Tibial nerve (tissue), 4 donors: Measurements from ENCODE around the gene ABL2. TPM values are rescaled to one million over a fixed set of nuclear protein-coding genes. Genes with fewer than 3 reads are reported as not detected.

Source experiments
- DNase-seq, 2 donors: peaks; one replicate each; pipeline ENCODE4 v3.0.0-alpha.2; 2019; ENCODE audit warnings: low spot score in 2 of 2
- H3K27ac ChIP-seq, 4 donors: fragments of 200-600 bp; sonication (generic) in 3 of 4; one replicate each; pipeline ENCODE4 v1.5.1; 2017 to 2019; ENCODE audit warnings: mild to moderate bottlenecking in 1 of 4
- H3K27me3 ChIP-seq, 2 donors: fragments of 200-600 bp; sonication (generic) in 1 of 2; one replicate each; pipeline versions ENCODE4 v1.5.1 to v1.6.0; 2017 to 2019
- H3K36me3 ChIP-seq, 3 donors: fragments of 200-600 bp; sonication (generic); one replicate each; pipeline ENCODE4 v1.5.1; 2018 to 2019
- H3K4me1 ChIP-seq, 4 donors: fragments of 200-600 bp; sonication (generic) in 3 of 4; one replicate each; pipeline ENCODE4 v1.5.1; 2017 to 2019
- H3K4me3 ChIP-seq, 4 donors: fragments of 200-600 bp; sonication (generic) in 3 of 4; one replicate each; pipeline ENCODE4 v1.5.1; 2017 to 2019; ENCODE audit warnings: mild to moderate bottlenecking in 1 of 4, moderate library complexity in 1 of 4
- H3K9me3 ChIP-seq, 4 donors: fragments of 200-600 bp; sonication (generic) in 3 of 4; one replicate each; pipeline ENCODE4 v1.5.1; 2017 to 2019
- EP300 ChIP-seq, 2 donors: sonication (generic); formaldehyde crosslinking; IDR thresholded peaks; one replicate each; pipeline ENCODE4 v1.6.1; 2017; ENCODE audit warnings: antibody characterized with exemption in 2 of 2, mild to moderate bottlenecking in 1 of 2
- POLR2A ChIP-seq, 2 donors: fragments of 450-650 bp; IDR thresholded peaks; one replicate each; pipeline ENCODE4 v1.6.1; 2017; ENCODE audit warnings: antibody characterized with exemption in 2 of 2, mild to moderate bottlenecking in 2 of 2, moderate library complexity in 2 of 2
- WGBS, 2 donors: methylation state at CpG; one replicate each; pipeline ENCODE4 v1.1.5; 2018; 5-methylcytosine and 5-hydroxymethylcytosine counted together
- total RNA-seq, 4 donors: library from RNA; depleted of rRNA; stranded (reverse); fragments of >200 nt; gene quantifications; one replicate each; pipeline ENCODE4 v1.1.0, GENCODE V29; 2016
- TF ChIP-seq, protein P1 (sequence below), 5 experiments: fragments of 200-600 bp in 3 of 5; fragments of 450-650 bp in 2 of 5; sonication (generic) in 3 of 5; IDR thresholded peaks; one replicate each; pipeline ENCODE4 v1.5.1; 2016 to 2019; ENCODE audit warnings: antibody characterized with exemption in 5 of 5, mild to moderate bottlenecking in 3 of 5, moderate library complexity in 2 of 5

ABL2 gene
- total RNA-seq, 4 donors from 2014 or later: 22.0 to 43.5 (median 27.0) TPM

DNA sequence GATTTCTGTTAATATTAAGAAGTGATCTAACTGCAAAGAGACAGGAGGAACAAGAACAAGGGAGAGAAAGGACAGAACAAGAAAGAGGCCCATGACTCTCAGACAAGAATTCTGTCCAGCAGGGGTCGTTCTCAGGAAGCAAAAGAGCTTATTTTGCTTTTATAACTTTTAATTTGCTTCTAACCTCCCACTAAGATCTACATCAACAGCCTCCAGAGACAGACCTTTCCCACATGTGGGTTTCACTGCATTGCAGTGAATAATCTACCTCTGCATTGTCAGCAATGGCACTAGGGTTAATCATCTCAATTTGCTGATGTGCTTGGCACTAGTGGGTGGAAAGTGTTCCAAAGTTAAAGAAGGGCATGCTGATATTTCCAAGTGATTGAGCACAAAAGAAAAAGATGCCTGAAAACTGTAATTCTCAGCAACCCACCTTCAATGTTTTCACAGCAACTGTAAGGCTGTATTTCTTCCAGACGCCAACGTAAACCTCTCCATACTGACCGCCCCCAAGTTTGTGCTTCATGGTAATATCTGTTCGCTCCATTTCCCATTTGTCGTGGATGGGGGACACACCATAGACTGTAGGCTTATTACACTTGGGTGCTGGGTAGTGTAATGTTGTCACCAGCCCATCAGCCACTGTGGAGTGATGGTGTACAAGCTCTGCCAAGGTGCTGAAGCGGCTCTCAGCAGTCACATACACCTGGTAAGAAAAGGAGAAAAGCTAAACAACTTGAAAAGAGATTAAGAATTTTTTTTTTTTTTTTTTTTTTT, 108.1 kb downstream of the ABL2 start:
- H3K9me3 ChIP-seq: no peaks in the 10 kb centered on the region
- H3K27ac ChIP-seq: peak overlapping the region in 2 of 4 donors; percentile 20 to 64
- WGBS, 2 donors: 68 to 70% methylated on average over 7 of the region's 7 CpGs
- H3K27me3 ChIP-seq: no peaks in the 10 kb centered on the region
- no peak for TF ChIP-seq EP300 (IDR thresholded peaks at IDR 0.05)
- TF ChIP-seq, protein P1, sequence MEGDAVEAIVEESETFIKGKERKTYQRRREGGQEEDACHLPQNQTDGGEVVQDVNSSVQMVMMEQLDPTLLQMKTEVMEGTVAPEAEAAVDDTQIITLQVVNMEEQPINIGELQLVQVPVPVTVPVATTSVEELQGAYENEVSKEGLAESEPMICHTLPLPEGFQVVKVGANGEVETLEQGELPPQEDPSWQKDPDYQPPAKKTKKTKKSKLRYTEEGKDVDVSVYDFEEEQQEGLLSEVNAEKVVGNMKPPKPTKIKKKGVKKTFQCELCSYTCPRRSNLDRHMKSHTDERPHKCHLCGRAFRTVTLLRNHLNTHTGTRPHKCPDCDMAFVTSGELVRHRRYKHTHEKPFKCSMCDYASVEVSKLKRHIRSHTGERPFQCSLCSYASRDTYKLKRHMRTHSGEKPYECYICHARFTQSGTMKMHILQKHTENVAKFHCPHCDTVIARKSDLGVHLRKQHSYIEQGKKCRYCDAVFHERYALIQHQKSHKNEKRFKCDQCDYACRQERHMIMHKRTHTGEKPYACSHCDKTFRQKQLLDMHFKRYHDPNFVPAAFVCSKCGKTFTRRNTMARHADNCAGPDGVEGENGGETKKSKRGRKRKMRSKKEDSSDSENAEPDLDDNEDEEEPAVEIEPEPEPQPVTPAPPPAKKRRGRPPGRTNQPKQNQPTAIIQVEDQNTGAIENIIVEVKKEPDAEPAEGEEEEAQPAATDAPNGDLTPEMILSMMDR (IDR thresholded peaks at IDR 0.05): peak; percentile 53 to 83 (median 60)
- no peak for TF ChIP-seq POLR2A (IDR thresholded peaks at IDR 0.05)
- peak in 1 of 2 donors; percentile 81 for DNase-seq
- peaks cover 0 to 14% (median 7%) of the 10 kb centered on the region in 4 donors for H3K4me1 ChIP-seq
- H3K4me3 ChIP-seq: no peak overlapping the region
- peaks cover 0 to 77% (median 0%) of the 10 kb centered on the region in 3 donors for H3K36me3 ChIP-seq

DNA sequence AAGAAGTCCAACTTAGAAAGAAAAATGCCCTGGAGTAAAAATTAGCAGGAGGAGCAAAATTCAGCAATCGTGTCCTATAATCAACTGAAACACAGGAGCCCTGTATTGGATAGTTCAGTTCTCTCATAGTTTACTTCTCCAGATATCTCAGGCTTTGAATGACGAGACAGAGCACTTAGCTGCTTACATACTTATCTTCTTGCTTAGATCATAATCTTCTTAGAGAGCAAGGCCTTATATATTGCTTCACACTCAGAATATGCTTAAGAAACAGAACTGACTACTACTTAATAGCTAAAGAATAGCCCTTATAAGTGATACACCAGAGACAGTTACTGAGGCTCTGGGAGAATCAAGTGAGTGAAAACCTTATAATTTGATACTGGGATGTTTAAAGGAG, 108.7 kb downstream of the ABL2 start:
- TF ChIP-seq, protein P1 (IDR thresholded peaks at IDR 0.05): no peak
- TF ChIP-seq EP300 (IDR thresholded peaks at IDR 0.05) (no peak), POLR2A (IDR thresholded peaks at IDR 0.05) (no peak)
- H3K9me3 ChIP-seq: no peaks in the 10 kb centered on the region
- H3K4me1 ChIP-seq: peaks cover 0 to 12% (median 7%) of the 10 kb centered on the region in 4 donors
- H3K4me3 ChIP-seq: no peak overlapping the region
- 79 to 84% methylated on average over 2 of the region's 2 CpGs for WGBS, 2 donors
- peaks cover 0 to 77% (median 0%) of the 10 kb centered on the region in 3 donors for H3K36me3 ChIP-seq
- H3K27me3 ChIP-seq: no peaks in the 10 kb centered on the region
- peak overlapping the region in 2 of 4 donors; percentile 20 to 64 for H3K27ac ChIP-seq
- DNase-seq: no peak

DNA sequence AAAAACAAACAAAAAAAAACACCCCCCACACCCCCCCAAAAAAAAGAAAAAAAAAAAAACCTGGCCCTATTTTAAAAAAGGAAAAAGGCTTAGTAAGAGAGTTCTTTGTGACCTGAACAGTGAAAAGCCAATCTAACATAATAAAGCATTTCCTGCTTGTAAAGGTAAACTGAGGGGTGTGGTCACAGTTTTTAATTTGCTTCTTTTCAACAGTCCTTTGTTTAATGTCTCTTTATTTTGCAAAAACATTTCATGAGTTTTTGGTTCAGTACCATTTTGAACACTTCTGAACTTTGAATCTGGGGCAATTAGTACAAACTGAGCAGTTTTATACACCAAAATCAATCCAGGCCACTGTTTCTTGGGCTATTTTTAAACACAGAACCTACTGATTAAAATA, 110.0 kb downstream of the ABL2 start:
- TF ChIP-seq EP300 (IDR thresholded peaks at IDR 0.05) (no peak), POLR2A (IDR thresholded peaks at IDR 0.05) (no peak)
- no peak overlapping the region for H3K27ac ChIP-seq

DNA sequence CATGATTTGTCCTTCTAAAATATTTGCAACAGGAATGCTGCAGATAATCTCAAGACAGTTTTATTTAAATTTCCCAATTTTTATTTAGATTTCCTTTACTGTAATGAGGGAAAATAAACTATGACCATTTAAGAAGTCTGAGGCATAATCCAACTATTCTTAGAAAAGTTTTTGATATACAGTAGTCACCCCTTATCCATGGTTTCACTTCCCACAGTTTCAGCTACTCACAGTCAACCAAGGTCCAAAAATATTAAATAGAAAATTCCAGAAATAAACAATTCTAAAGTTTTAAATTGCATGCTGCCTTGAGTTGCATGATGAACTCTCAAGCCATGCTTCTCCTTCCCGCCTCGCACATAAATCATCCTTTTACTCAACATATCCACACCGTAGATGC, 114.3 kb downstream of the ABL2 start:
- Histone ChIP-seq H3K27ac (no peak overlapping the region), H3K9me3 (no peaks in the 10 kb centered on the region), H3K4me3 (no peak overlapping the region), H3K4me1 (no peaks in the 10 kb centered on the region), H3K27me3 (no peaks in the 10 kb centered on the region), H3K36me3 (peaks cover 0 to 92% (median 0%) of the 10 kb centered on the region in 3 donors)
- 84 to 87% methylated on average over 3 of the region's 3 CpGs for WGBS, 2 donors
- TF ChIP-seq POLR2A (IDR thresholded peaks at IDR 0.05): no peak
- TF ChIP-seq, protein P1 (IDR thresholded peaks at IDR 0.05): no peak
- no peak for TF ChIP-seq EP300 (IDR thresholded peaks at IDR 0.05)
- DNase-seq: no peak

More for the DNA sequence above, 110.0 kb downstream of the ABL2 start:
- H3K4me3 ChIP-seq: no peak overlapping the region
- H3K27me3 ChIP-seq: no peaks in the 10 kb centered on the region
- H3K36me3 ChIP-seq: peaks cover 0 to 74% (median 0%) of the 10 kb centered on the region in 3 donors
- no peak for DNase-seq
- H3K9me3 ChIP-seq: no peaks in the 10 kb centered on the region
- H3K4me1 ChIP-seq: peaks cover 0 to 12% (median 7%) of the 10 kb centered on the region in 4 donors

DNA sequence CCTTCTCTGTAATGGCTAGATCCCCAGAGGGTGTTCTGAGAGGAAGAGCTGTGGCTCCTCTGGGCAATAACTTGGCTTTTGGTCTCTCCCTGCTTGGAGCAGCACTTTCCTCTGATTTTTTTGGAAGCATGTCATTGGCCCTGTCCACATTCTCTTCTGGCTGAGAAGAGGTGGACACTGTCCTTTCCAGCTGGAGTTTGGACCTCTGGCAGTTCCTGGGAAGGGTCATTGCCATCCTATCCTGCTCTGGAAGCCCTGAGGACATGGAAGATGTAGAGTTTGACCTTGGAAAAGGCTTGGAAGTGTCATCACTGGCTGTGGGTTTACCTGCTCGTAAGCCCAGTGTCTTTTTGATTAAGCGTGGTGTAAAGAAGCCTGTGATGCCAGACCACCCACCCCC, 120.8 kb downstream of the ABL2 start:
- Histone ChIP-seq H3K9me3 (no peaks in the 10 kb centered on the region), H3K4me1 (peaks cover 0 to 10% (median 0%) of the 10 kb centered on the region in 4 donors), H3K4me3 (no peak overlapping the region), H3K27me3 (no peaks in the 10 kb centered on the region), H3K36me3 (peaks cover 0 to 76% (median 0%) of the 10 kb centered on the region in 3 donors), H3K27ac (no peak overlapping the region)
- no peak for DNase-seq
- TF ChIP-seq, protein P1 (IDR thresholded peaks at IDR 0.05): no peak
- TF ChIP-seq POLR2A (IDR thresholded peaks at IDR 0.05): no peak
- 93 to 96% methylated on average over 2 of the region's 2 CpGs for WGBS, 2 donors
